ENCODE measurements around the gene SEMA3B.

SEMA3B gene

GRCh38 chr3:50270422-50271224 lies 1.7 kb downstream of the SEMA3B start:
- TF ChIP-seq GATA2 (IDR thresholded peaks at IDR 0.05; ENCODE audit: low read depth, low read length): no peak
- TF ChIP-seq GATA3 (IDR thresholded peaks at IDR 0.05; ENCODE audit: low read depth, low read length): no peak

GRCh38 chr3:50271314-50271936 lies 2.5 kb downstream of the SEMA3B start:
- TF ChIP-seq GATA3 (IDR thresholded peaks at IDR 0.05; ENCODE audit: low read depth, low read length) (no peak), GATA2 (IDR thresholded peaks at IDR 0.05; ENCODE audit: low read depth, low read length) (no peak; the same call in 1 of the 2 replicates)

- TF ChIP-seq GATA2 (IDR thresholded peaks at IDR 0.05; ENCODE audit: low read depth, low read length) (no peak), GATA3 (IDR thresholded peaks at IDR 0.05; ENCODE audit: low read depth, low read length) (no peak)
Observed at GRCh38 chr3:50272911-50273688, 4.2 kb downstream of the SEMA3B start.

- no peak for TF ChIP-seq GATA3 (IDR thresholded peaks at IDR 0.05; ENCODE audit: low read depth, low read length)
- no peak for TF ChIP-seq GATA2 (IDR thresholded peaks at IDR 0.05; ENCODE audit: low read depth, low read length)
Observed at GRCh38 chr3:50273689-50274065, 4.7 kb downstream of the SEMA3B start.

- TF ChIP-seq GATA3 (IDR thresholded peaks at IDR 0.05; ENCODE audit: low read depth, low read length): no peak
- no peak for TF ChIP-seq GATA2 (IDR thresholded peaks at IDR 0.05; ENCODE audit: low read depth, low read length)
Observed at GRCh38 chr3:50274371-50275104, 5.6 kb downstream of the SEMA3B start.

GRCh38 chr3:50275141-50275995 lies 6.4 kb downstream of the SEMA3B start:
- no peak for TF ChIP-seq GATA3 (IDR thresholded peaks at IDR 0.05; ENCODE audit: low read depth, low read length)
- TF ChIP-seq GATA2 (IDR thresholded peaks at IDR 0.05; ENCODE audit: low read depth, low read length): no peak

- TF ChIP-seq GATA2 (IDR thresholded peaks at IDR 0.05; ENCODE audit: low read depth, low read length) (no peak), GATA3 (IDR thresholded peaks at IDR 0.05; ENCODE audit: low read depth, low read length) (no peak)
Observed at GRCh38 chr3:50275996-50276761, 7.2 kb downstream of the SEMA3B start.

- TF ChIP-seq GATA3 (IDR thresholded peaks at IDR 0.05; ENCODE audit: low read depth, low read length) (no peak), GATA2 (IDR thresholded peaks at IDR 0.05; ENCODE audit: low read depth, low read length) (no peak)
Observed at GRCh38 chr3:50276762-50277101, 7.8 kb downstream of the SEMA3B start.

- TF ChIP-seq GATA3 (IDR thresholded peaks at IDR 0.05; ENCODE audit: low read depth, low read length) (no peak), GATA2 (IDR thresholded peaks at IDR 0.05; ENCODE audit: low read depth, low read length) (no peak)
Observed at GRCh38 chr3:50278123-50278879, 9.4 kb downstream of the SEMA3B start.

GRCh38 chr3:50278880-50279224 lies 9.9 kb downstream of the SEMA3B start, which contains the start of gene LSMEM2:
TSS of gene LSMEM2 (plus strand) at chr3:50279087. CDS start at chr3:50279114, 27 bp downstream.
- TF ChIP-seq GATA2 (IDR thresholded peaks at IDR 0.05; ENCODE audit: low read depth, low read length) (no peak), GATA3 (IDR thresholded peaks at IDR 0.05; ENCODE audit: low read depth, low read length) (no peak)

GRCh38 chr3:50279255-50280016 lies 10.5 kb downstream of the SEMA3B start:
- TF ChIP-seq GATA2 (IDR thresholded peaks at IDR 0.05; ENCODE audit: low read depth, low read length) (no peak), GATA3 (IDR thresholded peaks at IDR 0.05; ENCODE audit: low read depth, low read length) (no peak)

Measured in SH-SY5Y (cell line).